ENCODE measurements around the gene STRBP.

DNA sequence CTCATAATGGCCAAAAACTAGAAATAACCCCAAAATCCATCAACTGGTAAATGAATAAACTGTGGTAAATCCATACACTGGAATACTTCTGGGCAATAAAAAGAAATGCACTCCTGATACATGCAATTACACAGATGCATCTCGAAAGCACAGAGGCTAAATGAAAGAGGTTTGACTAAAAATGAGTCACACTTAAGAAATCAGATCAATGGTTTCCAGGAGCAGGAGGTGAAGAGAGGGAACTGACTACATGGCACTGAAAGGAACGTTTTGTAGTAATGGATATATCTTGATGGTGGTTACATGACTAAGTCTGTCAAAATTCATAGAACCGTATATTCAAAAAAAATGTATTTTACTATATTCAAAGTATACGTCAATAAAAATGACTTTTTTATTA lies 42.4 kb downstream of the STRBP start:
- TF ChIP-seq CTCF (IDR thresholded peaks at IDR 0.05) (no peak), TCF7L2 (IDR thresholded peaks at IDR 0.05; ENCODE audit: low read depth, low read length) (no peak), POLR2AphosphoS5 (IDR thresholded peaks at IDR 0.05; ENCODE audit: low read depth, low read length) (no peak), SIN3A (IDR thresholded peaks at IDR 0.05; ENCODE audit: borderline replicate concordance, insufficient read depth, low read depth, low read length) (no peak)
- TF ChIP-seq, protein P1, sequence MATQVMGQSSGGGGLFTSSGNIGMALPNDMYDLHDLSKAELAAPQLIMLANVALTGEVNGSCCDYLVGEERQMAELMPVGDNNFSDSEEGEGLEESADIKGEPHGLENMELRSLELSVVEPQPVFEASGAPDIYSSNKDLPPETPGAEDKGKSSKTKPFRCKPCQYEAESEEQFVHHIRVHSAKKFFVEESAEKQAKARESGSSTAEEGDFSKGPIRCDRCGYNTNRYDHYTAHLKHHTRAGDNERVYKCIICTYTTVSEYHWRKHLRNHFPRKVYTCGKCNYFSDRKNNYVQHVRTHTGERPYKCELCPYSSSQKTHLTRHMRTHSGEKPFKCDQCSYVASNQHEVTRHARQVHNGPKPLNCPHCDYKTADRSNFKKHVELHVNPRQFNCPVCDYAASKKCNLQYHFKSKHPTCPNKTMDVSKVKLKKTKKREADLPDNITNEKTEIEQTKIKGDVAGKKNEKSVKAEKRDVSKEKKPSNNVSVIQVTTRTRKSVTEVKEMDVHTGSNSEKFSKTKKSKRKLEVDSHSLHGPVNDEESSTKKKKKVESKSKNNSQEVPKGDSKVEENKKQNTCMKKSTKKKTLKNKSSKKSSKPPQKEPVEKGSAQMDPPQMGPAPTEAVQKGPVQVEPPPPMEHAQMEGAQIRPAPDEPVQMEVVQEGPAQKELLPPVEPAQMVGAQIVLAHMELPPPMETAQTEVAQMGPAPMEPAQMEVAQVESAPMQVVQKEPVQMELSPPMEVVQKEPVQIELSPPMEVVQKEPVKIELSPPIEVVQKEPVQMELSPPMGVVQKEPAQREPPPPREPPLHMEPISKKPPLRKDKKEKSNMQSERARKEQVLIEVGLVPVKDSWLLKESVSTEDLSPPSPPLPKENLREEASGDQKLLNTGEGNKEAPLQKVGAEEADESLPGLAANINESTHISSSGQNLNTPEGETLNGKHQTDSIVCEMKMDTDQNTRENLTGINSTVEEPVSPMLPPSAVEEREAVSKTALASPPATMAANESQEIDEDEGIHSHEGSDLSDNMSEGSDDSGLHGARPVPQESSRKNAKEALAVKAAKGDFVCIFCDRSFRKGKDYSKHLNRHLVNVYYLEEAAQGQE (IDR thresholded peaks at IDR 0.05; ENCODE audit: insufficient read depth in 1 of 2, low read depth in 2 of 2, low read length in 1 of 2) = no peak

Data from Panc1 (cell line).